ENCODE results near the gene MFN2. TPM values are rescaled to one million over a fixed set of nuclear protein-coding genes. Genes with fewer than 3 reads are reported as not detected.

MFN2 gene
- total RNA-seq, 1 experiment from 2014 or later, result 104 TPM

DNA sequence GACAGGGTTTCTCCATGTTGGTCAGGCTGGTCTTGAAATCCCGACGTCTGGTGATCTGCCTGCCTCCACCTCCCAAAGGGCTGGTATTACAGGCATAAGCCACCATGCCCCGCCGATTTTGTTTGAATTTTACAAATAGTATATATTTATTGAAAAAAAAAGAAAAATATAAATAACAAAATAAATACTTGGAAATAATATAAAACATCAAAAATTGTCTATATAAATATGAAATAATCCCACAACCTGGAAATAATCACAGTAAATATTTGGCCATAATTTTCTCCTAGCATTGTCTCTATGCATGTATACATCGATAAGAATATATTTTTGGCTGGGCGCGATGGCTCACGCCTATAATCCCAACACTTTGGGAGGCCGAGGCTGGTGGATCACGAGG is 48.4 kb upstream of the MFN2 start:
- POLR2A ChIA-PET, result interaction anchor here (0.6 kb wide), 1 partner anchor 35 kb away, joined by 5 read pairs; no protein-coding TSS in a partner anchor
- DNase-seq (ENCODE audit: low read depth, low spot score) (no peak), ATAC-seq (no peak)
- H3K27me3 ChIP-seq (ENCODE audit: control insufficient read depth, insufficient read depth, low read length), result no peaks in the 10 kb centered on the region
- H3K9me3 ChIP-seq (ENCODE audit: control insufficient read depth, insufficient read depth, low read depth, low read length), result no peaks in the 10 kb centered on the region
- H3K36me3 ChIP-seq (ENCODE audit: control insufficient read depth, insufficient read depth, low read length), result no peaks in the 10 kb centered on the region; the same call in 1 of the 2 replicates
- no TSS peak for BruUV-seq (replicated peaks)
- intact Hi-C loops (cut with micrococcal nuclease; ENCODE audit: unreplicated experiment) (no loop called here), in situ Hi-C loops (cut with HindIII; ENCODE audit: low pct_unique_long_range_greater_than_20kb, low sequenced_read_pairs) (no loop called here)
- peaks cover 31% of the 10 kb centered on the region for H3K4me1 ChIP-seq (ENCODE audit: control insufficient read depth, insufficient read depth, low read length)
- TF ChIP-seq TCF7L2 (IDR thresholded peaks at IDR 0.05; ENCODE audit: low read depth, low read length), result no peak
- TF ChIP-seq, protein P1, sequence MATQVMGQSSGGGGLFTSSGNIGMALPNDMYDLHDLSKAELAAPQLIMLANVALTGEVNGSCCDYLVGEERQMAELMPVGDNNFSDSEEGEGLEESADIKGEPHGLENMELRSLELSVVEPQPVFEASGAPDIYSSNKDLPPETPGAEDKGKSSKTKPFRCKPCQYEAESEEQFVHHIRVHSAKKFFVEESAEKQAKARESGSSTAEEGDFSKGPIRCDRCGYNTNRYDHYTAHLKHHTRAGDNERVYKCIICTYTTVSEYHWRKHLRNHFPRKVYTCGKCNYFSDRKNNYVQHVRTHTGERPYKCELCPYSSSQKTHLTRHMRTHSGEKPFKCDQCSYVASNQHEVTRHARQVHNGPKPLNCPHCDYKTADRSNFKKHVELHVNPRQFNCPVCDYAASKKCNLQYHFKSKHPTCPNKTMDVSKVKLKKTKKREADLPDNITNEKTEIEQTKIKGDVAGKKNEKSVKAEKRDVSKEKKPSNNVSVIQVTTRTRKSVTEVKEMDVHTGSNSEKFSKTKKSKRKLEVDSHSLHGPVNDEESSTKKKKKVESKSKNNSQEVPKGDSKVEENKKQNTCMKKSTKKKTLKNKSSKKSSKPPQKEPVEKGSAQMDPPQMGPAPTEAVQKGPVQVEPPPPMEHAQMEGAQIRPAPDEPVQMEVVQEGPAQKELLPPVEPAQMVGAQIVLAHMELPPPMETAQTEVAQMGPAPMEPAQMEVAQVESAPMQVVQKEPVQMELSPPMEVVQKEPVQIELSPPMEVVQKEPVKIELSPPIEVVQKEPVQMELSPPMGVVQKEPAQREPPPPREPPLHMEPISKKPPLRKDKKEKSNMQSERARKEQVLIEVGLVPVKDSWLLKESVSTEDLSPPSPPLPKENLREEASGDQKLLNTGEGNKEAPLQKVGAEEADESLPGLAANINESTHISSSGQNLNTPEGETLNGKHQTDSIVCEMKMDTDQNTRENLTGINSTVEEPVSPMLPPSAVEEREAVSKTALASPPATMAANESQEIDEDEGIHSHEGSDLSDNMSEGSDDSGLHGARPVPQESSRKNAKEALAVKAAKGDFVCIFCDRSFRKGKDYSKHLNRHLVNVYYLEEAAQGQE (IDR thresholded peaks at IDR 0.05; ENCODE audit: insufficient read depth in 1 of 2, low read depth in 2 of 2, low read length in 1 of 2), result no peak
- no peak for TF ChIP-seq POLR2AphosphoS5 (IDR thresholded peaks at IDR 0.05; ENCODE audit: low read depth, low read length)
- no peak for TF ChIP-seq SIN3A (IDR thresholded peaks at IDR 0.05; ENCODE audit: borderline replicate concordance, insufficient read depth, low read depth, low read length)
- TF ChIP-seq, protein P2, sequence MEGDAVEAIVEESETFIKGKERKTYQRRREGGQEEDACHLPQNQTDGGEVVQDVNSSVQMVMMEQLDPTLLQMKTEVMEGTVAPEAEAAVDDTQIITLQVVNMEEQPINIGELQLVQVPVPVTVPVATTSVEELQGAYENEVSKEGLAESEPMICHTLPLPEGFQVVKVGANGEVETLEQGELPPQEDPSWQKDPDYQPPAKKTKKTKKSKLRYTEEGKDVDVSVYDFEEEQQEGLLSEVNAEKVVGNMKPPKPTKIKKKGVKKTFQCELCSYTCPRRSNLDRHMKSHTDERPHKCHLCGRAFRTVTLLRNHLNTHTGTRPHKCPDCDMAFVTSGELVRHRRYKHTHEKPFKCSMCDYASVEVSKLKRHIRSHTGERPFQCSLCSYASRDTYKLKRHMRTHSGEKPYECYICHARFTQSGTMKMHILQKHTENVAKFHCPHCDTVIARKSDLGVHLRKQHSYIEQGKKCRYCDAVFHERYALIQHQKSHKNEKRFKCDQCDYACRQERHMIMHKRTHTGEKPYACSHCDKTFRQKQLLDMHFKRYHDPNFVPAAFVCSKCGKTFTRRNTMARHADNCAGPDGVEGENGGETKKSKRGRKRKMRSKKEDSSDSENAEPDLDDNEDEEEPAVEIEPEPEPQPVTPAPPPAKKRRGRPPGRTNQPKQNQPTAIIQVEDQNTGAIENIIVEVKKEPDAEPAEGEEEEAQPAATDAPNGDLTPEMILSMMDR (IDR thresholded peaks at IDR 0.05), result no peak
- CTCF ChIA-PET, result no interaction called here
- H3K4me3 ChIP-seq (ENCODE audit: low read depth in 2 of 2, low read length in 2 of 2), result no peak overlapping the region
- no peak overlapping the region for H3K27ac ChIP-seq (ENCODE audit: low read length)

DNA sequence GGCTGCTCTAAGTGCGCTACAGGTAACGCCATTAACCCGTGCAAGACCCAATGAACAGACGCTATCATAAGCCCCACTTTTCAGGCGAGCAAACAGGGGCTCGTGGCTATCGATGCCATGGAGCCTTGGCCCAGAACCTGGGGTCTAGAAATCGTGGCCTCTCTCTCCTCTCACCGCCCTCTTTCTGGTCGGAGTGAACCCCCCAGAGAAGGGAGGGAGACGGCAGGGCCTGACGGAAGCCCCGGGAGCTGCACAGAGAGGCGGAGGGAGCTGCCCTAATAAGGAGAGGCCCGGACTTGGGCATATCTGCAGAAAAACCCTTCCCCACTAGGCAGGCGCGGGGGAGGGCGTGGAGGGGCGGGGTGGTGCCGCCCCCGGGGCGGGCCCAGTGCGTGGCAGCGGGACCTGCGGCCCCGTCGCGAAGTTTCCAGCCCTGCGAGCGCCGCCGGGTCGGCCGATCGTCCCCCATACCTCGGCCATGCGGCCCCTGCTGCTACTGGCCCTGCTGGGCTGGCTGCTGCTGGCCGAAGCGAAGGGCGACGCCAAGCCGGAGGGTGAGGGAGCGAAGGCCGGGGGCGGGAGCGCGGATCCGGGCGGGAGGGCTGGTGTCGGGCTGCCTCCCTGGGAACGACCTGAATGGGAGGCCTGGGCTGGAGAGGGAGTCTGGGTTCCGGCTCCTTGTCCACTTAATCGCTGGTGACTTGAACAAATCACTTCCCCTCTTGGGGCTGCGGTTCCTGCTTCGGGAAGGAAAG is 45.8 kb upstream of the MFN2 start, which contains the start of gene PLOD1:
Gene PLOD1 (plus strand): TSS at position 416 of the 755 bp plus-strand sequence. CDS start 63 bp downstream, at position 479.
- in situ Hi-C loops (cut with HindIII; ENCODE audit: low pct_unique_long_range_greater_than_20kb, low sequenced_read_pairs) (no loop called here), intact Hi-C loops (cut with micrococcal nuclease; ENCODE audit: unreplicated experiment) (no loop called here)
- no peaks in the 10 kb centered on the region for H3K27me3 ChIP-seq (ENCODE audit: control insufficient read depth, insufficient read depth, low read length)
- H3K4me1 ChIP-seq (ENCODE audit: control insufficient read depth, insufficient read depth, low read length), result peaks cover 31% of the 10 kb centered on the region
- no peak for DNase-seq (ENCODE audit: low read depth, low spot score)
- H3K36me3 ChIP-seq (ENCODE audit: control insufficient read depth, insufficient read depth, low read length), result no peaks in the 10 kb centered on the region; the same call in 1 of the 2 replicates
- peak; percentile 97 for ATAC-seq
- H3K4me3 ChIP-seq (ENCODE audit: low read depth in 2 of 2, low read length in 2 of 2), result peak within 1 kb of the TSS; percentile 65 to 70
- peak within 1 kb of the TSS; percentile 90 for H3K27ac ChIP-seq (ENCODE audit: low read length)
- H3K9me3 ChIP-seq (ENCODE audit: control insufficient read depth, insufficient read depth, low read depth, low read length), result no peaks in the 10 kb centered on the region
- TF ChIP-seq POLR2AphosphoS5 (IDR thresholded peaks at IDR 0.05; ENCODE audit: low read depth, low read length), result peak; percentile 75
- TF ChIP-seq, protein P1 (IDR thresholded peaks at IDR 0.05; ENCODE audit: insufficient read depth in 1 of 2, low read depth in 2 of 2, low read length in 1 of 2), result no peak
- TF ChIP-seq SIN3A (IDR thresholded peaks at IDR 0.05; ENCODE audit: borderline replicate concordance, insufficient read depth, low read depth, low read length), result peak; percentile 68; the same call in 1 of the 2 replicates
- no TSS peak for BruUV-seq (replicated peaks)
- ChIA-PET POLR2A (interaction anchor here (0.6 kb wide), 2 partner anchors 30 to 280 kb away, joined by 5 to 7 read pairs; no protein-coding TSS in a partner anchor), CTCF (interaction anchor here (0.6 kb wide), 1 partner anchor 111 kb away, joined by 3 read pairs; no protein-coding TSS in a partner anchor)
